ENCODE measurements around the gene TNS2.

Gene TNS2

DNA sequence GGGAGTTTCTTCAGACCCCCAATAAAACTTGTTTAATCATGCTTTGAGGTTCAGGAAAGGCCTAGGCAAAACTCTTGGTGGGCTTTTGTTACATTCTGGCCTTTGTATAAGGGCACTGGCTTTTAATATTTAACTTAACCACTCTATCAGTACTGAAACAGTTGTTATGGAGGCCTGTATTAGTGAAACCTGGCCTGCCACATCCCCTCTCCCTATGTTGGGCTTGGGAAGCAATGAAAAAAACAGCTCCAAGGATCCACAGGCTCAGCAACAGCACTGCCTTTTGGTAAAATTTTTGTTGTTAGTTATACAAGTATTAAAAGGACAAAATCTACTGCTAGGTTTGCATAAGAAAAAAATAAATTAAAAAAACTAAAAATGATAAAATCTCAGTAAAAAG is 64.1 kb downstream of the TNS2 start:
- peaks cover under 1 to 6% of the 10 kb centered on the region in 2 donors for H3K4me1 ChIP-seq (ENCODE audit: control insufficient read depth in 1 of 2, insufficient read depth in 2 of 2, low read length in 2 of 2)
- no peak overlapping the region for H3K27ac ChIP-seq (ENCODE audit: low read depth, low read length)
- no peak overlapping the region for H3K4me3 ChIP-seq (ENCODE audit: low read depth in 1 of 2, low read length in 2 of 2)
- no peaks in the 10 kb centered on the region for H3K9me3 ChIP-seq (ENCODE audit: control insufficient read depth in 1 of 2, low read length in 2 of 2)
- no peak overlapping the region for H3K9ac ChIP-seq (ENCODE audit: low read depth in 1 of 2, low read length in 2 of 2)
- H3K27me3 ChIP-seq (ENCODE audit: control insufficient read depth in 1 of 2, insufficient read depth in 2 of 2, low read length in 2 of 2): no peaks in the 10 kb centered on the region
- no peaks in the 10 kb centered on the region for H3K36me3 ChIP-seq (ENCODE audit: control insufficient read depth in 1 of 2, insufficient read depth in 2 of 2, low read length in 2 of 2)
